ENCODE results near the gene EFNA5.
"Not testable (repeated sequence)": the region's sequence is repeated elsewhere in the genome, so short reads cannot be mapped to it uniquely, and the experiment has no call there.

EFNA5 gene

GRCh38 chr5:107457138-107457537, 213.6 kb downstream of the EFNA5 start:
- no peak for DNase-seq (ENCODE audit: low spot score)

DNA sequence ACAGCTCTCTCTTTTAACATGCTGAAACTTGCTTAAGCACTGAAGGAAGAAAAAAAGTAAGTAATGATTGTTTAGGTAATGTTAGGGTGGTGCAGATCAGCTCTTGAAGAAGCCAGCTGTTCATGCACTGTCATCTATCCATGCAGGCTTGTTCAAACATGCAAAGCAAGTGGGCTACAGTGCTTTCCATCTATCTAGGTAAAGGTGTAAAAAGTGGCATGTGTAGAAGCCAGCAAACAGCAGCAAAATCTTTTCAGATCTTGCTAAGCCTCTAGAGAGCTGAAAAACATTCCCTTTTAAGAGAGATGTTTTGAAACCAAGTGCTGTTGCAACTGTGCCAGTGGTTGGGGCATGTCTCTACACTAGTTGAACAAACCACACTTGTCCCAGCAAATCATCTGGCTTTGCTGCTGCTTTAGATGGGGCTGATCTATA, 214.4 kb downstream of the EFNA5 start:
- no peak for DNase-seq (ENCODE audit: low spot score)

- no peak for DNase-seq (ENCODE audit: low spot score)
Measured at GRCh38 chr5:107455111-107455544, 215.6 kb downstream of the EFNA5 start.

- DNase-seq (ENCODE audit: low spot score), result not testable (repeated sequence)
Measured at GRCh38 chr5:107451827-107452226, 218.9 kb downstream of the EFNA5 start.

- DNase-seq (ENCODE audit: low spot score), result no peak
Measured at GRCh38 chr5:107451028-107451427, 219.7 kb downstream of the EFNA5 start.

- DNase-seq (ENCODE audit: low spot score), result no peak
Measured at GRCh38 chr5:107450531-107450930, 220.2 kb downstream of the EFNA5 start.

- no peak for DNase-seq (ENCODE audit: low spot score)
Measured at GRCh38 chr5:107449369-107449768, 221.4 kb downstream of the EFNA5 start.

- DNase-seq (ENCODE audit: low spot score), result no peak
Measured at GRCh38 chr5:107447587-107447986, 223.2 kb downstream of the EFNA5 start.

DNA sequence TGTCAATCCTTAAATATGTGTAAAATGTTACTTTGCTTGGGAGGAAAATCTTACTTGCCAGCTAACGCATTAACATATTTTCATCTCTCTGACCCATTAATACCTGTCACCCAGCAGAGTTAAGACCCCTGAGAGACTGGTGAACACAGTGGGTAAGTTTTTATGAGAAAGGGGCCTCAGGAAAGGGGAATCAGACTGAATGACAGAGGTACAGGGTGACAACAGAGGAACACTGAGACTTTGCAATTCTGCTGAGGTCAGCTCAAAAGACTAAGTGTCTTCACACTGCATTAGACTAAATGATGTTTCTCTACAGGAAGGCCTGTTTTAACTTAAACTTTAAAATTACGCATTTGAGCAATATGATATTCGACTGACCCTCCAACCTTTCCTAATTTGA, 223.8 kb downstream of the EFNA5 start:
- no peak for DNase-seq (ENCODE audit: low spot score)

- DNase-seq (ENCODE audit: low spot score), result no peak
Measured at GRCh38 chr5:107444300-107444699, 226.4 kb downstream of the EFNA5 start.

DNA sequence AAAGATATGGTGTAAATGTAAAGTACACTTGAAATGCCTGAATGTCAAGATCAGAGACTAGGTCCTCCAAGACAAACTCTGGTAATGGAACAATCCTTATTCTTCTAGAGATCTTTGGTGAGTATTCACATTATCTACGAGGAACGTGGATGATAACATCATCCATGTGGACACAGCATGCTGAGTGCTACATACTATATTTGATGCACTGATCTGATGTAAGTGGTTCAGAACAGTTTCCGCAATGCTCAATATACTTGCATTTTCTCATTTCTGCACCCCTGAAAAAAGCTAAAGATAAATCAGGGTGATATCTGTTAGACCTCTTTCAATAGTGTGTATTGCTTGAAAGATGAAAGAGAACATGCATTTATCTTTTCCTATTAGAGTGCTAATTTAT, 226.8 kb downstream of the EFNA5 start:
- DNase-seq (ENCODE audit: low spot score), result no peak

GRCh38 chr5:107442452-107442851, 228.3 kb downstream of the EFNA5 start:
- no peak for DNase-seq (ENCODE audit: low spot score)

- no peak for DNase-seq (ENCODE audit: low spot score)
Measured at GRCh38 chr5:107439832-107440231, 230.9 kb downstream of the EFNA5 start.

- no peak for DNase-seq (ENCODE audit: low spot score)
Measured at GRCh38 chr5:107437986-107438510, 232.7 kb downstream of the EFNA5 start.

GRCh38 chr5:107437154-107437553, 233.6 kb downstream of the EFNA5 start:
- no peak for DNase-seq (ENCODE audit: low spot score)

- DNase-seq (ENCODE audit: low spot score), result no peak
Measured at GRCh38 chr5:107436201-107436600, 234.5 kb downstream of the EFNA5 start.

- DNase-seq (ENCODE audit: low spot score), result no peak
Measured at GRCh38 chr5:107435061-107435460, 235.7 kb downstream of the EFNA5 start.

DNA sequence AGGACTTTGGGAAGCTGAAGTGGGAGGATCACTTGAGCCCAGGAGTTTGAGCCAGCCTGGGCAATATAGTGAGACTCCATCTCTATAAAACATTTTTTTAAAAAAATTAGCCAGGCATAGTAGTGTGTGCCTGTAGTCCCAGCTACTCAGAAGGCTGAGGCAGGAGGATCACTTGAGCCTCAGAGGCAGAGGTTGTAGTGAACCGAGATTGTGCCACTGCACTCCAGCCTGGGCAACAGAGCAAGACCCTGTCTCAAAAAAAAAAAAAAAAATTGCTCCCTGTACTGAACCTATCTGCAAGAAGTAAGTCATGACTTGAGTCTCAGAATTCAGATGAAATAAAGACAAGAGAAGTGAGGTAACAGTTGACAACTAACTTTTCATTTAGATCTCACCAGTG, 237.1 kb downstream of the EFNA5 start:
- DNase-seq (ENCODE audit: low spot score), result not testable (repeated sequence)

GRCh38 chr5:107431998-107432397, 238.7 kb downstream of the EFNA5 start:
- no peak for DNase-seq (ENCODE audit: low spot score)

DNA sequence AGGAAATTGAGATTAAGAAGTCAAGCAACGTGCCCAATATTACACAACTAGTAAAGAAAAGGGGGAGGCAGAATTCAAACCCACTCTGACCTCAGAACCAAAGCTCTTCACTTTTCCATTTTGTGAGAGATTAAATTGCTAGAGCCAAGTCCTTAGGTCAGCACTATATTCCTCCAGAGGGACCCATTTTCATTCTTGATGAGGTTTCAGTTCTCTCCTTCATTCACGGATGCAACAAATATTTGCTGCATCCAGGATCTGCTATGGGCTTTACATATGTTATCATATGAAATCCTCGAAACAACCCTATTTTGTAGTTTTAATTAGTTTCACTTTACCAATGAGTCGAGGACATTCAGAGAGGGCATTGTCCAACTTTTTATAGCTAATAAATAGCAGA, 239.2 kb downstream of the EFNA5 start:
- DNase-seq (ENCODE audit: low spot score), result no peak

- DNase-seq (ENCODE audit: low spot score), result no peak
Measured at GRCh38 chr5:107430071-107430625, 240.6 kb downstream of the EFNA5 start.

- DNase-seq (ENCODE audit: low spot score), result no peak
Measured at GRCh38 chr5:107428303-107428813, 242.4 kb downstream of the EFNA5 start.

DNA sequence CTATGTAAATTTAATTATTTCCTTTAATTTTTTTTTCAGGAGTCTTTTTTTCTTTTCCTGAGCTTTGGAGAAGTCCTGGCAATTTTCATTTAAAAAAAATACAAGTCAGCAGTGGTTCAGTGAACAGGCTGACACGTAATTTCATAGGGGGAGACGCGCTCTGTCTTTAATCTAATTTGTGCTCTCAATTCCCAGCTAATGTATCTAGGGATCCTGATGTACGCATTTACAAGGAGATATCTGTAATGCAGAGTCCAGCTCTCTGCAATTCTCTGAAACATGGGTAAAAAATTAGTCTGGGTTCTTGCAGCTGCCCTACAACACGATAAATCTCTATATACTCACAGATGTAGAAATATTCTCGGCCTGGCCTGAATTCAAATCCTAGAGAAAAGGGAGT, 243.9 kb downstream of the EFNA5 start:
- DNase-seq (ENCODE audit: low spot score), result no peak

GRCh38 chr5:107426209-107426608, 244.5 kb downstream of the EFNA5 start:
- DNase-seq (ENCODE audit: low spot score), result no peak
